Epidermal melanocyte (primary cell): Measurements from ENCODE around the gene SCIMP.
"Not testable (repeated sequence)": the region's sequence is repeated elsewhere in the genome, so short reads cannot be mapped to it uniquely, and the experiment has no call there.

Experiments used
- DNase-seq: peaks from one replicate; pipeline ENCODE4 v3.0.0; 2011; ENCODE audit warnings: low spot score; ENCODE audit not compliant: insufficient read length

Gene SCIMP

DNA sequence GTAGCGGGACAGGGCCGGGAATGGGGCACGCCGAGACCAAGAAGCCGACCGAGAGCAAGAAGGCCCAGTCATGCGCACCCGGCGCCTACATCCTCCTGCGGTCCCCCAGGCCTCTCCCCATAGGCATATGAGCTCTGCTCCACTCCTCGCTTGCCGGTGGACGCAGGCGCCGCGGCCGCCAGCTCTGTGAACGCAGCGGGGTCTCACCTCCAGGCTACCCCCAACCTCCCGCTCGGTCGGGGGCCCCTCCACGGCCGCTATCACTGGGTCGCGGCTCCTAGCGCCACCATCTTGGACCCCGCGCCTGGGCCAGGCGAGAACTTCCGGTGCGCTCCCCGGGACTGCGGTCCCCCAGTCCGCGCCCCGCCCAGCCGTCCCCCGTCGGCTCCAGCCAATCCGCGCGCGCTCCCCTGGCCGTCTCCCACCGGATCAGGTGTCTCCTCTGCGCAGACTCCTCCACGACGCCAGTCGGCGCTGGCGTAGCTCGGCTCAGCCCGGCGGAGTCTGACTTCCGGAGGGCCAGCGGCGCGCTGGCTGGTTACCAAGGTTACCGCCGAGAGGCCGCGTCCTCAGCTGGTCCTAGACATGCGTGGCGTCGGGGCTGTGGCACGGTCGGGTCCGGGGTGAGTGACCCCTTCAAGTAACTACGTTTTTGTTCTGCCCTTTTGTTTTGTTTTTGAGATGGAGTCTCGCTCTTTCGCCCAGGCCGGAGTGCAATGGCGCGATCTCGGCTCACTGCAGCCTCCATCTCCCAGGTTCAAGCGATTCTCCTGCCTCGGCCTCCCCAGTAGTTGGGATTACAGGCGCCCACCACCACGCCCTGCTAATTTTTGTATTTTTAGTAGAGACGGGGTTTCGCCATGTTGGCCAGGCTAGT lies 42.9 kb downstream of the SCIMP start, which contains the start of gene ZNF594:
Gene ZNF594, minus strand, starts transcription at position 328 of the 877 bp plus-strand sequence. CDS start 7,612 bp downstream, outside the sequence.
- peak; percentile 92 for DNase-seq

DNA sequence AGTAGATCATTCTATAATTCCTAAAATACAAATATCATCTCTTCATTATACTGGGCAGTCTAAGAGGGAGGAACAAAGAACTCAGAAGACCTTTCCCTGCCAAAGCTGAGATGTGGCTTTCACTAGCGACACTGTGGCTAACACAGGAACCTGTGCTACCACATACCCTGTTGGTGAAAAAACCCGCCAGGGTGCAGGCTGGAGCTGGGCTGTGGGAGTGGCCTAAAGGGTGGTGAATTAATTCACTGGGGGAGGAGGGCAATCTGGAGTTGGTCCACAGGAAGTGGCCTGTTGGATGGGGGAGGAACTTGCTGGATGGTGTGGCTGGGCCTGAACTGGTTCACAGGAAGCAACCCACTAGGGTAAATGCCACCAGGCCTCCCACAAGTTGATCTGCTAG lies 50.4 kb downstream of the SCIMP start:
- no peak for DNase-seq

DNA sequence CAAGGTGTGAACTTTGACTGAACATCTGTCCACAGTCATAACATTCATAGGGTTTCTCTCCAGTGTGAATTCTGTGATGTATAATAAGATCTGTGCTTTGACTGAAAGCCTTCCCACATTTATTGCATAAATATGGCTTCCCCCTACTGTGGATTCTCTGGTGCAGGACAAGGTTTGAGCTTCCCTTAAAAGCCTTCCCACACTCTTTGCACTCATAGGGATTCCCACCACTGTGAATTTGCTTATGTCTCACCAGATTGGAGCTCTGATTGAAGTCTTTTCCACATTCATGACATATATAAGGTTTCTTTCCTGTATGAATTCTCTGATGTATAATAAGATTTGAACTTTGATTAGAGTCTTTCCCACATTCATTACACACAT lies 51.3 kb downstream of the SCIMP start:
- no peak for DNase-seq

DNA sequence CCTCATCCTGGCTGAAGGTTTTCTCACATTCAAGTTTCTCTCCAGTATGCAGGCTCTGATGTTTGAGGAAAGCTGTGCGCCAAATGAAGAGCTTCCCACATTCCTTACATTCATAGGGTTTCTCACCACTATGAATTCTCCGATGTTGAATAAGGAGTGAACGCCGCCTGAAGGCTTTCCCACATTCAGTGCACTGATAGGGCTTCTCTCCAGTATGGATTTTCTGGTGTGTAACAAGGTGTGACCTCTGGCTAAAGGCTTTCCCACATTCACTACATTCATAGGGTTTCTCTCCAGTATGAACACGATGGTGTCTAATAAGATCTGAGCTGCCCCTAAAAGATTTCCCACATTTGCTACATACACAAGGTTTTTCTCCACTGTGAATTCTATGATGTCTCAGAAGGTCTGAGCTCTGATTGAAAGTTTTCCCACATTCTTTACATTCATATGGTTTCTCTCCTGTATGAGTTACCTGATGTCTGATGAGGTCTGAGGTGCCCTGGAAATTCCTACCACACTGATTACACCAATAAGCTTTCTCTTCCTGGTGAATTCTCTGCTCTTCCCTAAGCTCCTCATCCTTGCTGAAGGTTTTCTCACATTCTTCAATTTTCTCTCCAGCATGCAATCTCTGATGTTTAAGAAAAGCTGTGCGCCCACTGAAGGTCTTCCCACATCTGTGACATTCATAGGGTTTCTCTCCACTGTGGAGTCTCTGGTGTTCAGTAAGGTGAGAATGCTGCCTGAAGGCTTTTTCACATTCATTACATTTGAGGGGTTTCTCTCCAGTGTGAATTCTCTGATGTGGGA lies 51.9 kb downstream of the SCIMP start:
- DNase-seq, result no peak

DNA sequence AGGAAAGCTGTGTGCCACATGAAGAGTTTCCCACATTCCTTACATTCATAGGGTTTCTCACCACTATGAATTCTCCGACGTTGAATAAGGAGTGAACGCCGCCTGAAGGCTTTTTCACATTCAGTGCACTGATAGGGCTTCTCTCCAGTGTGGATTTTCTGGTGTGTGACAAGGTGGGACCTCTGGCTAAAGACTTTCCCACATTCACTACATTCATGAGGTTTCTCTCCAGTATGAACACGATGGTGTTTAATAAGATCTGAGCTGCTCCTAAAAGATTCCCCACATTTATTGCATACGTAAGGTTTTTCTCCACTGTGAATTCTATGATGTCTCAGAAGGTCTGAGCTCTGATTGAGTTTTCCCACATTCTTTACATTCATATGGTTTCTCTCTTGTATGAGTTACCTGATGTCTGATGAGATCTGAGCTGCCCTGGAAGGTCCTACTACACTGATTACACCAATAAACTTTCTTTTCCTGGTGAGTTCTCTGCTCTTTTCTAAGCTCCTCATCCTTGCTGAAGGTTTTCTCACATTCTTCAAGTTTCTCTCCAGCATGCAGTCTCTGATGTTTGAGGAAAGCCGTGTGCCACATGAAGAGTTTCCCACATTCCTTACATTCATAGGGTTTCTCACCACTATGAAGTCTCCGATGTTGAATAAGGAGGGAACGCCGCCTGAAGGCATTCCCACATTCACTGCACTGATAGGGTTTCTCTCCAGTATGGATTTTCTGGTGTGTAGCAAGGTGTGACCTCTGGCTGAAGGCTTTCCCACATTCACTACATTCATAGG lies 53.0 kb downstream of the SCIMP start:
- no peak for DNase-seq

DNA sequence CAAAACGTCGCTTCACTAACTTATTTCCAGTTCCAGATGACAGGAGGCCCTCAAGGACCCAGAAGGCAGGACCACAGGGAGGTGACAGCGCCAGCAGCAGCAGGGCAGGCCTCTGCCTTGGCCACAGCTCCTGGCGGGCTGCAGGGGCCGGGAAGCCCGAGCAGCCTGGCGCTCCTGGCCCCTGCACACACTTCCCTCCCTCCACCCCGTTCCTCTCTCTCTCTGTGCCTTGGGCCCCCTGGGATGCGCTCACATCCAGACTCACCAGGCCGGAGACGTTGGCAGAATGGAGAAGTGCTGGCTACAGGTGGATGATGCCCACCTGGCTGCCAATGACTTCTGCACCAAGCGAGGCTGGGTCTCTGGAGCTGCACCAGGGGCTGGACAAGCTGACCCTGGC lies 55.7 kb downstream of the SCIMP start:
- no peak for DNase-seq

DNA sequence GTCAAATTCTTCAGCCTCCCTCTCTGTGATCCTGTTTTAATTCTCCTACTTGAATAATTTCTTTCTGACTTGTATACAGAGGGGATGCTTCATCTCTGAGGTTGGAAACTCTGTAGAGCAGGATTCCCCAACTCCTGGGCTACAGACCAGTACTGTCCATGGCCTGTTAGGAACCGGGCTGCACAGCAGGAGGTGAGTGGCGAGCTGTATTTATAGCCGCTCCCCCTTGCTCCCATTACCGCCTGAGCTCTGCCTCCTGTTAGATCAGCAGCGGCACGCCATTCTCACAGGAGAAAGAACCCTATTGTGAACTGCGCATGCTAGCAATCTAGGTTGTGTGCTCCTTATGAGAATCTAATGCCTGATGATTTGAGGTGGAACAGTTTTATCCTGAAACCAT lies 59.6 kb downstream of the SCIMP start:
- not testable (repeated sequence) for DNase-seq

DNA sequence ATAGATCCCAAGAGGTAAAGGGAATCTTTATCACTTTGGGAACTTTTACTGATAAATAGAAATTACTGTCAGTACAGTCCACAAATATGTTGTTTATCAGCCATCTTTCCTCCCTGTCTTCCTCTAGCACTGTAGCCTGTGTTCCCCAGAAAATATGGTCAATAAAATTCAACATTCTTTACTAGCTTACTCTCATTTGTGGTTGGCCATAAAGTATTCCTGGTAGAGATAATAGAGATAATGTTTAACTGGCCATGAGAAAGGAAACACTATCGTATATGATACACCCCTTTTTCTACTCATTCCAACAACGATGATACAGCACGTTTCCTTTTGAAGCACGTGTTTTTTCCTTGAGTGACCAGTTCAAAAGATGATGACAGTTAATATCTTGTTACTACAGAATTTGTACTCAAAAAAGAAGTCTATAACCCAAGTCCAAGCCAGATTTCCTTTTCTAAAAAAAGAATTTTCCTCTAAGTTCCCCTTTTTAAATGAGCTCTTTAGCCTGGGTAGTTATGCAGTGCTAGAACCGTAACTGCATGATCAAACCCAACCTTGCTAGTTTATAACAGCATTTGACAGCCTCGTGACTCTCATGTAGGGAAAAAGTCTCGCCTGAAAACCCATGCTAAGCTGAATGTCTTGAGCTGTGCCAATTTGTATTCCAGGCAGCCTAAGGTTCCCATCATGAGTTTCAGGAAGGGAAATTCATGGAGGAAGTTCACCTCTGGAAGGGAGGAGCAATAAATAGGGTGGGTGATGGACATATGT lies 68.7 kb downstream of the SCIMP start:
- not testable (repeated sequence) for DNase-seq

DNA sequence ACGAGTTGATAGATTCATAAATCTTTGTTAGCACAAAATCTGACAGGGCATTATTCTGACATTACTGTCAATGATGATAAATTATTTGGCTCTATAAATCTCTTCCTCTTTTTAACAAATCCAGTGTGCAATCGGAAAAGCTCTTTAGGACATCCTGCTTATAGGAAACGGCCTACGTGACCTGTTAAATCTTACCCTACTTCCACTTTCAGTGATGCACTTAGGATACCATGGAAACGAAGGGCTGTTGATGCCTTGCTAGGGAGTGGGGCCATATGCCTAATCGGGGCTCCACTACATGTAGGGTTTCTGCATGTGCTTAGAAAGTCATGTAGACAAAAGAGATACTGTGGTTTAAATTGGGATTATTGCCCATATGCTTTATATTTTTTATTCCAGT lies 70.2 kb downstream of the SCIMP start:
- no peak for DNase-seq

DNA sequence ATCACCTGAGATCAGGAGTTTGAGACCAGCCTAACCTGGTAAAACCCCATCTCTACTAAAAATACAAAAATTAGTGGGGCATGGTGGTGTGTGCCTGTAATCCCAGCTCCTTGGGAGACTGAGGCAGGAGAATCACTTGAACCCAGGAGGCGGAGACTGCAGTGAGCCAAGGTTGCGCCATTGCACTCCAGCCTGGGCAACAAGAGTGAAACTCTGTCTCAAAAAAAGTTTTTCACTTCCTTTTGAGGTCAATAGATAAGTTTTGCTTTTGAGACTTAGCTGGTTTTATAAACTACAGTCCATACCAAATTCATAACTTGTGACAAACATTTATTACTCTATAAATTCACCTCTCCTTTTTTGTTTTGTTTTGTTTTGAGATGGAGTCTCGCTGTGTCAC lies 72.9 kb downstream of the SCIMP start:
- not testable (repeated sequence) for DNase-seq

DNA sequence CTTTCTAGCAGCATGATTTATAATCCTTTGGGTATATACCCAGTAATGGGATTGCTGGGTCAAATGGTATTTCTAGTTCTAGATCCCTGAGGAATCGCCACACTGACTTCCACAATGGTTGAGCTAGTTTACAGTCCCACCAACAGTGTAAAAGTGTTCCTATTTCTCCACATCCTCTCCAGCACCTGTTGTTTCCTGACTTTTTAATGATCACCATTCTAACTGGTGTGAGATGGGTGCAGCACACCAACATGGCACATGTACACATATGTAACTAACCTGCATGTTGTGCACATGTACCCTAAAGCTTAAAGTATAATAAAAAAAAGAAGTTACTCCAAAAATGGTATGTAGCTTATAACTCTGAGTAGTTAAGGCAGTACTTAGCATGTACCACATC lies 74.0 kb downstream of the SCIMP start:
- DNase-seq, result not testable (repeated sequence)
